GM20000 (cell line): ENCODE data around the gene GNPTAB.
"Not testable (repeated sequence)": the region's sequence is repeated elsewhere in the genome, so short reads cannot be mapped to it uniquely, and the experiment has no call there.

Experiments
- DNase-seq: peaks from one replicate; pipeline ENCODE4 v3.0.0; 2012; ENCODE audit warnings: low spot score
- TF ChIP-seq, protein P1 (sequence below): IDR thresholded peaks from 2 replicates; pipeline ENCODE4 v1.5.1; 2012; ENCODE audit warnings: mild to moderate bottlenecking, control low read depth; ENCODE audit errors: extremely low read depth, missing control alignments

Gene GNPTAB

DNA sequence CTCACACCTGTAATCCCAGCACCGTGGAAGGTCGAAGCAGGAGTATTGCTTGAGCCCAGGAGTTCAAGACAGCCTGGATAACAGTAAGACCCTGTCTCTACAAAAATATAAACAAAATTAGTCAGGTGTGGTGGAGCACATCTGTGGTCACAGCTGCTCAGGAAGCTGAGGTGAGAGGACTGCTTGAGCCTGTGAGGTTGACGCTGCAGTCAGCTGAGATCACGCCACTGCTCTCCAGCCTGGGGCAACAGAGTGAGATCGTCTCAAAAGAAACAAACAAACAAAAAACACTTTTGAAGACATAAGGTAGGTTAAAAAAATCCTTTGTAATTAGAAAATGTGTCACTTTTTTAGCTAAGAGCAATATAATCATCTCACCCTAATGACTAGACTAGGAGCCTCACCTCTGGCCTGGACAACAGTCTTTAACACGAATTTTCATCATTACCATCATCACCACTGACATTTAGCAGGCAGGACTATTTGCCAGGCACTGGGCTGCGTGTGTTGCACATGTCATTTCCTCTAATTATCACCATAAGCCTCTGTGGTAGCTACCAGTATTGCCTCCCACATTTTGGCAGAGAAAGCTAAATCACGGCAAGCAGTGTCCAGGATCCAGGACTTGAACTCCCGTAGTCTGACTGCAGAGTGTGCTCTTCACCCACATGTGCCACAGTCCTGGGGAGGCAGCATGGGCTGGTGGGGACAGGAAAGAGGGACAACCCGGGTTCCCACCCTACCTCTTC is 86.9 kb downstream of the GNPTAB start:
- TF ChIP-seq, protein P1, sequence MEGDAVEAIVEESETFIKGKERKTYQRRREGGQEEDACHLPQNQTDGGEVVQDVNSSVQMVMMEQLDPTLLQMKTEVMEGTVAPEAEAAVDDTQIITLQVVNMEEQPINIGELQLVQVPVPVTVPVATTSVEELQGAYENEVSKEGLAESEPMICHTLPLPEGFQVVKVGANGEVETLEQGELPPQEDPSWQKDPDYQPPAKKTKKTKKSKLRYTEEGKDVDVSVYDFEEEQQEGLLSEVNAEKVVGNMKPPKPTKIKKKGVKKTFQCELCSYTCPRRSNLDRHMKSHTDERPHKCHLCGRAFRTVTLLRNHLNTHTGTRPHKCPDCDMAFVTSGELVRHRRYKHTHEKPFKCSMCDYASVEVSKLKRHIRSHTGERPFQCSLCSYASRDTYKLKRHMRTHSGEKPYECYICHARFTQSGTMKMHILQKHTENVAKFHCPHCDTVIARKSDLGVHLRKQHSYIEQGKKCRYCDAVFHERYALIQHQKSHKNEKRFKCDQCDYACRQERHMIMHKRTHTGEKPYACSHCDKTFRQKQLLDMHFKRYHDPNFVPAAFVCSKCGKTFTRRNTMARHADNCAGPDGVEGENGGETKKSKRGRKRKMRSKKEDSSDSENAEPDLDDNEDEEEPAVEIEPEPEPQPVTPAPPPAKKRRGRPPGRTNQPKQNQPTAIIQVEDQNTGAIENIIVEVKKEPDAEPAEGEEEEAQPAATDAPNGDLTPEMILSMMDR = no peak
- DNase-seq = peak; percentile 49

DNA sequence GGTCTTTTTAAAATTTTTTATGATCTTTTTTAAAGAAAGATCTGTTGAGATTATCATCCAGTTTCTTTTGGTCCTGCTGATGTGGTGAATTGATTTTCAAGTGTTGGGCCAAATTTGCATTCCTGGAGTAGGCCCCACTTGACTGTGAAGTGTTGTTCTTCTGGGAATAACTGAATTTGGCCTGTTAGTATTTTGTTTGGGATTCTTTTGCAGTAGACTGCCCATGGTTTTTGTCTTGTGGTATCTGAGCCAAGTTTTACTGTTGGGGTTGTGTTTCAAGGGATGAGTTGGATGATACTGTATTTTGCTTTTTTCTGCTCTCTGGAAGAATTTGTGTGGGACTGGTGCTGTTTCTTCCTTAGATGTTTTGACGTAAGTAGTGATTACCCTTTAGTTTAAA is 87.5 kb downstream of the GNPTAB start:
- TF ChIP-seq, protein P1 = no peak
- DNase-seq = no peak

DNA sequence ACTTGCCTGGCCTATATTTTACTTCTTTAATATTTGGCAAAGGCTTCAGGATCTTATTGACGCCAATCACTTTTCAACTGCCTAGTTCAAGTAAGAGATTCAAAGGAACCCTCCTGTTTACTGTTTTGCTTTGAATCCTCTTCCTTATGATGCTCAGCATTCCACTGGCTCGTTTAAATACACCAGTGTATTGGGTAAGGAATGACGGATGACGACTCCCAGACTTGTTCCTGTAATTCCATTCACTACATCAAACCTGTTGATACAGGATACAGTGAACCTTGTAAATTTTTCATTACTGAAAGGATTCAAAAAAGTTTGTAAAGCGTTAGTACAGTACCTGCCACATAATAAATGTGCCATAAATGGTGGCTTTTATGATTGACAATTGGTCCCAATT is 89.8 kb downstream of the GNPTAB start:
- no peak for DNase-seq
- TF ChIP-seq, protein P1 = no peak

DNA sequence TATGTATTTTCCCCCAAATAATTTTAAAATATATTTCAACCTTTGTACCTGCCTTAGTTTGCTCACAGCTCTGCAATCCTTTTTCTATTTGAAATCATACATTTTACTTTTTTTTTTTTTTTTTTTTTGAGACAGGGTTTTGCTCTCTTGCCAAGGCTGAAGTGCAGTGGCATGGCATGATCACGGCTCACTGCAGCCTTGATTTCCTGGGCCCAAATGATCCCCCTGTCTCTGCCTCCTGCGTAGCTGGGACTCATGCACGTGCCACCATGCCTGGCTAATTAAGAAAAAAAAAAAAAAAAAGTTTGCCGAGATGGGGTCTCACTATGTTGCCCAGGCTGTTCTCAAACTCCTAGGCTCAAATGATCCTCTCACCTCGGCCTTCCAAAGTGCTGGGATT is 90.2 kb downstream of the GNPTAB start:
- TF ChIP-seq, protein P1 = no peak

DNA sequence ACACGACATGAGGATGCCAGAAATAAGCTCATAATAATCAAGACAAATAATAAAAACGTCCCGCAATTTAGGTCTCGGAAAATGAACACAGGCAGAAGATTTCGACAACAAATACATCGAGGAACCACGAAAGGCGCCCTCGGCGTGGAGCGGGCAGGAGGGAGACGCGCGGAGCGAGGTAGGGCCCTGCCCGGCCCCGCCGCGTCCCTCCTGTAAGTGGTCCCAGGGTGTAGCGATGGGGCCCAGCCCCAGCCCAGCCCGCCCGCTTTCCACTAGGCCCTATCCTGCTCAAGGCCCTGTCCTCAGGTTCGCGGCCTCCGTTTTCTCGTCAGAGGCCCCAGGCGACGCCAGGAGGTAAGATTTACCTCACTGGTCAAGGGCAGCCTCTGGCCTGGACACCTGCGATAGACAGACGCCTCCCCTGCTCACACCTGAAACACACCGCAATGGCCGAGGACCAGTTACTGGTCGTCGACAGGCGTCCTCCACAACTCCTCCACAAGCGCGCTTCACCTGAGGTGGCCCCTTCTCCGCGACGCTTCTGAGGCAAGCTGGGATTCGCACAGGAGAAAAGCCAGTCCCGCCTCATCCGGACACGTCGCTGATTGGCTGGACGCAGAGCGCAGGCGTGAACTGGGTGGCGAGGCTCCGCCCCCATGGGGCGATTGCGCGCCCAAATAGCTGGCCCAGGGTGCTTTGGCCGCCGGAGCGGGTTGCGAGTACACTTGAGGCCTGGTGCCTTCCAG is 91.7 kb downstream of the GNPTAB start, which contains the start of gene SYCP3:
Gene SYCP3 (minus strand): TSS at position 543 of the 746 bp plus-strand sequence. CDS start 1,527 bp downstream, outside the sequence.
- TF ChIP-seq, protein P1 = no peak
- no peak for DNase-seq

More for the DNA sequence above, 90.2 kb downstream of the GNPTAB start:
- DNase-seq = no peak

DNA sequence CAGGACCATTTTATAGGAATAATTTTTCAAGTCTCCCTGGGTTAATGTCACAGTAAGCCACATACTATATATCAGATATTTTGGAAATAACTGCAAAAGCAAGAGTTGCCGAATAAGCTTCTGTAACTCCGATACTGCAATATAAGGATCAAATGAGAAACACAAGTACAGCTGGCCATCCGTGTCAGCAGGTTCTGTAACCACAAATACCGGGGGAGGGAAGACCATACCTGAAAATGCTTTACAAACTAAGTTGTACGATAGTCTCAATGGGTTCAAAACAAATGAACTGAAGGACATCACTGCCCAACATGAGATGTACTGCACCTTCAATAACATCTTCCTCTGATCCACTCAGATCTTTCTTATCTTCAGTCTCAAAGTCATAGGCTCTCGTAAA is 93.3 kb downstream of the GNPTAB start:
- DNase-seq = no peak
- TF ChIP-seq, protein P1 = no peak

DNA sequence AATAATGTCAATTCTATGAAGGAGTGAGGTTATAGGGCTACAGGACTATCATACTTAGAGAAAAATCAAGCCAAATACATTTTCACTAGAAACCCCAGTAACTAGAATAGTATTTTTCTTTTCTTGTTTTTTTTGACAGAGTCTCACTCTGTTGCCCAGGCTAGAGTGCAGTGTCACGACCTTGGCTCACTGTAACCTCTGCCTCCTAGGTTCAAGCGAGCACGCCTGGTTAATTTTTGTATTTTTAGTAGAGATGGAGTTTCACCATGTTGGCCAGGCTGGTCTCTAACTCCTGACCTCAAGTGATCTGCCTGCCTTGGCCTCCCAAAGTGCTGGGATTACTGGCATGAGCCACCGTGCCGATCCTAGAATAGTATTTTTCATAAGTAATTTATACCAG is 96.3 kb downstream of the GNPTAB start:
- not testable (repeated sequence) for DNase-seq
